Endothelial cell of umbilical vein (primary cell): ENCODE data around the gene JARID2. TPM values are rescaled to one million over a fixed set of nuclear protein-coding genes. Genes with fewer than 3 reads are reported as not detected.

ENCODE experiments used
- BruUV-seq: library from RNA; stranded (reverse); fragments of 400-500 nt; replicated peaks from 2 replicates; lab custom pipeline; 2021; lab: Mats Ljungman, UMichigan
- CTCF ChIA-PET: fragments of 300-600, 350-600 bp; sonication (Branson Sonifier 250); formaldehyde crosslinking; loops from one replicate; lab custom pipeline; 2021; ENCODE audit warnings: antibody characterized with exemption, inconsistent platforms; lab: Charles Lee
- POLR2A ChIA-PET: fragments of 300-600, 350-600 bp; sonication (Branson Sonifier 250); formaldehyde crosslinking; loops from one replicate; lab custom pipeline; 2021; ENCODE audit warnings: antibody characterized with exemption, inconsistent platforms; lab: Charles Lee
- DNase-seq: peaks from one replicate; pipeline ENCODE4 v3.0.0-alpha.2; 2011; ENCODE audit warnings: low read depth, low spot score
- FAIRE-seq: peaks from 2 replicates; lab custom pipeline; 2011; peaks lifted over from hg19 to GRCh38; lab: Jason Lieb, UNC
- H2AFZ ChIP-seq: 2 replicates; pipeline ENCODE4 v1.6.0; 2012; ENCODE audit warnings: low read depth, low read length, control low read depth, inconsistent platforms
- H3K27ac ChIP-seq: 2 replicates; pipeline ENCODE4 v1.5.1; 2011; ENCODE audit warnings: low read depth, mild to moderate bottlenecking, control low read depth, low read length, moderate library complexity; ENCODE audit not compliant: insufficient read depth
- H3K27me3 ChIP-seq, 2 experiments: 2 replicates each; pipeline versions ENCODE4 v1.6.0 to v1.6.1; 2011; ENCODE audit warnings: low read length in 2 of 2, mixed read lengths in 1 of 2; ENCODE audit not compliant: control insufficient read depth in 2 of 2, insufficient read depth in 2 of 2
- H3K36me3 ChIP-seq, 2 experiments: 2 replicates in 1 of 2; 3 replicates in 1 of 2; pipeline ENCODE4 v1.5.1; 2011; ENCODE audit warnings: low read length in 2 of 2, mild to moderate bottlenecking in 1 of 2, moderate library complexity in 1 of 2; ENCODE audit not compliant: control insufficient read depth in 2 of 2, insufficient read depth in 2 of 2; ENCODE audit errors: extremely low read depth in 1 of 2
- H3K4me1 ChIP-seq: 3 replicates; pipeline ENCODE4 v1.5.1; 2011; ENCODE audit warnings: mild to moderate bottlenecking, low read length; ENCODE audit not compliant: control insufficient read depth, insufficient read depth; ENCODE audit errors: extremely low read depth
- H3K4me2 ChIP-seq: 2 replicates; pipeline ENCODE4 v1.6.1; 2011; ENCODE audit warnings: low read length, control low read depth, mixed read lengths; ENCODE audit not compliant: insufficient read depth
- H3K4me3 ChIP-seq, 3 experiments: fragments of 200-600 bp in 1 of 3; sonication (generic), shearing (Covaris generic) in 1 of 3; replicated peaks in 1 of 3; 2 replicates each; pipeline ENCODE4 v1.5.1; 2011 to 2016; ENCODE audit warnings: control low read depth in 3 of 3, low read length in 3 of 3, mild to moderate bottlenecking in 2 of 3, inconsistent platforms in 1 of 3, low read depth in 1 of 3, moderate library complexity in 1 of 3; ENCODE audit not compliant: insufficient read depth in 1 of 3
- H3K79me2 ChIP-seq: 2 replicates; pipeline ENCODE4 v1.6.0; 2012; ENCODE audit warnings: low read length, inconsistent platforms; ENCODE audit not compliant: control insufficient read depth, insufficient read depth
- H3K9ac ChIP-seq: replicated peaks from 2 replicates; pipeline ENCODE3; 2011; ENCODE audit warnings: low read length, control low read depth; ENCODE audit not compliant: insufficient read depth; ENCODE audit errors: extremely low read depth
- H3K9me1 ChIP-seq: replicated peaks from 3 replicates; pipeline ENCODE4 v1.6.0; 2011; ENCODE audit warnings: mild to moderate bottlenecking, low read length; ENCODE audit not compliant: control insufficient read depth, insufficient read depth; ENCODE audit errors: extremely low read depth
- H3K9me3 ChIP-seq: replicated peaks from 2 replicates; pipeline ENCODE4 v1.5.1; 2012; ENCODE audit warnings: low read length, inconsistent platforms; ENCODE audit not compliant: control insufficient read depth, insufficient read depth
- H4K20me1 ChIP-seq: replicated peaks from 2 replicates; pipeline ENCODE3; 2011; ENCODE audit warnings: mild to moderate bottlenecking, low read length; ENCODE audit not compliant: control insufficient read depth, insufficient read depth; ENCODE audit errors: extremely low read depth
- CTCF ChIP-seq, 2 donors: IDR thresholded peaks; 1 replicate in 1 of 2; 2 replicates in 1 of 2; pipeline ENCODE4 v1.5.1; 2011; ENCODE audit warnings: low read length in 2 of 2, mild to moderate bottlenecking in 2 of 2, moderate library complexity in 2 of 2, control low read depth in 1 of 2, inconsistent platforms in 1 of 2, low read depth in 1 of 2; ENCODE audit not compliant: insufficient read depth in 1 of 2; ENCODE audit errors: extremely low read depth in 1 of 2
- EZH2 ChIP-seq: IDR thresholded peaks from 2 replicates; pipeline ENCODE4 v1.6.1; 2012; ENCODE audit warnings: borderline replicate concordance, low read depth, mild to moderate bottlenecking, moderate library complexity, low read length, inconsistent platforms; ENCODE audit not compliant: severe bottlenecking
- FOS ChIP-seq: IDR thresholded peaks from 2 replicates; pipeline ENCODE4 v1.6.1; 2011; ENCODE audit warnings: mild to moderate bottlenecking, low read length, moderate library complexity, borderline replicate concordance; ENCODE audit not compliant: insufficient read depth
- GATA2 ChIP-seq: IDR thresholded peaks from 2 replicates; pipeline ENCODE4 v1.7.0; 2011; ENCODE audit warnings: low read depth, mild to moderate bottlenecking, moderate library complexity, mixed read lengths, low read length; ENCODE audit not compliant: insufficient read length, insufficient read depth
- JUN ChIP-seq: IDR thresholded peaks from 2 replicates; pipeline ENCODE4 v1.6.1; 2011; ENCODE audit warnings: borderline replicate concordance, low read depth; ENCODE audit not compliant: insufficient read length, insufficient read depth
- MAX ChIP-seq: IDR thresholded peaks from 2 replicates; pipeline ENCODE4 v1.6.1; 2011; ENCODE audit not compliant: insufficient read depth, insufficient read length
- MYC ChIP-seq: IDR thresholded peaks from one replicate; pipeline ENCODE4 v1.6.1; 2011; ENCODE audit warnings: mild to moderate bottlenecking, low read depth, low read length
- POLR2A ChIP-seq: IDR thresholded peaks from 2 replicates; pipeline ENCODE4 v1.6.1; 2012; ENCODE audit warnings: low read depth, mild to moderate bottlenecking, control low read depth, low read length
- POLR2AphosphoS5 ChIP-seq: IDR thresholded peaks from 2 replicates; pipeline ENCODE4 v1.6.1; 2012; ENCODE audit warnings: low read depth, mild to moderate bottlenecking, control low read depth, low read length, moderate library complexity; ENCODE audit not compliant: insufficient read depth
- dilution Hi-C: fragments of 300-500 bp; cut with MboI; formaldehyde crosslinking; loops from one replicate; pipeline ENCODE4 v1.15.0; 2019; ENCODE audit warnings: low sequenced_read_pairs; ENCODE audit not compliant: extremely low pct_ligation_motif_present
- intact Hi-C: fragments of 100-400 bp; cut with micrococcal nuclease; formaldehyde crosslinking; loops from one replicate; pipeline ENCODE4 v1.10.0; 2022
- polyA plus RNA-seq, 4 experiments: library from polyadenylated mRNA; depleted of rRNA in 3 of 4; stranded (reverse) in 3 of 4; unstranded in 1 of 4; fragments of >200 nt; gene quantifications; 2 replicates each; pipeline versions ENCODE4 v1.2.1 to v1.2.3, GENCODE V29; 2011 to 2012; ENCODE audit warnings: missing spikeins in 1 of 4
- total RNA-seq: library from RNA; stranded (reverse); gene quantifications from 2 replicates; pipeline ENCODE4 v1.2.3, GENCODE V29; 2021

JARID2 gene
- total and polyA plus RNA-seq, 2 donors (not counting 3 experiments of a cell fraction or from before 2014, with no cell fraction given): 2.9 to 10.6 TPM

GRCh38 chr6:15451738-15452137 is 205.9 kb downstream of the JARID2 start:
- Histone ChIP-seq H3K9ac (no peak overlapping the region), H3K9me1 (no peaks in the 10 kb centered on the region), H4K20me1 (no peaks in the 10 kb centered on the region), H3K27ac (no peak overlapping the region), H3K79me2 (no peaks in the 10 kb centered on the region), H2AFZ (no peak overlapping the region), H3K4me1 (no peaks in the 10 kb centered on the region), H3K4me3 (no peak overlapping the region), H3K36me3 (no peaks in the 10 kb centered on the region), H3K4me2 (no peak overlapping the region), H3K27me3 (no peaks in the 10 kb centered on the region), H3K9me3 (no peaks in the 10 kb centered on the region)
- intact Hi-C loops (no loop called here), dilution Hi-C loops (no loop called here)
- CTCF ChIA-PET: no interaction called here
- DNase-seq (no peak), FAIRE-seq (no peak)
- TF ChIP-seq EZH2: no peak
- no peak for TF ChIP-seq JUN
- no peak for TF ChIP-seq POLR2A
- TF ChIP-seq MAX: no peak
- TF ChIP-seq POLR2AphosphoS5: no peak
- no peak for TF ChIP-seq GATA2
- no peak for TF ChIP-seq MYC
- no peak for TF ChIP-seq FOS
- no peak for TF ChIP-seq CTCF (IDR thresholded peaks at IDR 0.05; ENCODE audit: extremely low read depth in 1 of 2, insufficient read depth in 1 of 2, low read depth in 1 of 2, low read length in 2 of 2)
- POLR2A ChIA-PET: no interaction called here
- no TSS peak for BruUV-seq
